Measurements from ENCODE around the gene FBXO2. TPM values are rescaled to one million over a fixed set of nuclear protein-coding genes. Genes with fewer than 3 reads are reported as not detected.
A peak's percentile ranks its signal among the peaks of the same experiment; 100 is the strongest.
"Not testable (repeated sequence)": the region's sequence is repeated elsewhere in the genome, so short reads cannot be mapped to it uniquely, and the experiment has no call there.

The FBXO2 gene
- total RNA-seq, 1 experiment from 2014 or later: not detected

GRCh38 chr1:11629184-11630016 is 24.8 kb downstream of the FBXO2 start:
- DNase-seq (ENCODE audit: low spot score): no peak

DNA sequence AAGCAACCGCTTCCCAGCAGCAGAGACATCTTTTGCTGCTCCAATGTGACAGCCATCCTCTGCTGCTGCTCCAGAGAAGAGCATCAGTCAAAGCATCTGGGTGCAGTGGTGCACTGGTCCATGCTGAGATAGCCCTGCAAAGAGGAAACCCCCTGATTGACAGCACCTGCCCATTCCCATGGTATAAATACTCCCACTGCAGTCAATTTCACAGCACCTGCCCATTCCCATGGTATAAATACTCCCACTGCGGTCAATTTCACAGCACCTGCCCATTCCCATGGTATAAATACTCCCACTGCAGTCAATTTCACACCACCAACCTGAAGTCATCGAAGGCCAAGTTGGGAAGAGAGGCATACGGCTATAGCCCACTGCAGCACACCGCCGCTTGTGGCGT is 25.5 kb downstream of the FBXO2 start:
- no peak for DNase-seq (ENCODE audit: low spot score)

GRCh38 chr1:11626551-11626950 is 27.7 kb downstream of the FBXO2 start:
- DNase-seq (ENCODE audit: low spot score): no peak

DNA sequence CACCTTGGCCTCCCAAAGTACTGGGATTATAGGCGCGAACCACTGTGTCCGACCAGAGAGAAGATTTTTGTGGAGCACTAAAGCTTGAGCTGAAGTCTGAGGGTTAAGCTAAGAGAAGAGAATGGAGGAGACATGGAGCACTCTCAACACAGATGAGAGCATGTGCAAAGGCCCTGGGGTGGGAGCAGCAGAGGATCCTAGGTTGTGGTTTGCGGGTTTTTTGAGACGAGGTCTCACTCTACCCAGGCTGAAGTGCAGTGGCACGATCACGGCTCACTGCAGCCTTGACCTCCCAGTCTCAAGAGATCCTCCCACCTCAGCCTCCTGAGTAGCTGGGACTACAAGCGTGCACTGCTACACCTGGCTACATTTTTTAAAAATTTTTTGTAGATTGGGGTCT is 30.5 kb downstream of the FBXO2 start:
- no peak for DNase-seq (ENCODE audit: low spot score)

DNA sequence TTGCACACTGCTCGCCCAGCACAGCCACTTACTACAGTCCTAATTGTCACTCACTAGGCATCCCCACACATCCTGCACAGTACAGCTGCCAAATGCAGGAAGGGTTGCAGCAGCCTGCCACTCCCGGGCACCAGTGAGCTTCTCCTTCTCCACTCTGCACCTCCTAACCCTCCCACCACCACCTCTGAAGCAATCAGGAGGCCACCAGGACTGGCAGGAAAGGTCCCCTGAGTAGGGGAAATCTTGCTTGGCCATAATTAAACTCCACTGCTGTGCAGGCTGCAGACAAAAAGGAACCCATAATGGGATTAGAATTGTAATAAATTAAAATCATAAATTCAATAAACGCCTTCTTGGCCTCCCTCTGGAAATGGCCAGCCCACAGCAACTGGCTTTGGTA is 31.8 kb downstream of the FBXO2 start:
- no peak for DNase-seq (ENCODE audit: low spot score)

GRCh38 chr1:11620924-11621323 is 33.3 kb downstream of the FBXO2 start:
- no peak for DNase-seq (ENCODE audit: low spot score)

GRCh38 chr1:11620405-11620804 is 33.8 kb downstream of the FBXO2 start:
- DNase-seq (ENCODE audit: low spot score): no peak

DNA sequence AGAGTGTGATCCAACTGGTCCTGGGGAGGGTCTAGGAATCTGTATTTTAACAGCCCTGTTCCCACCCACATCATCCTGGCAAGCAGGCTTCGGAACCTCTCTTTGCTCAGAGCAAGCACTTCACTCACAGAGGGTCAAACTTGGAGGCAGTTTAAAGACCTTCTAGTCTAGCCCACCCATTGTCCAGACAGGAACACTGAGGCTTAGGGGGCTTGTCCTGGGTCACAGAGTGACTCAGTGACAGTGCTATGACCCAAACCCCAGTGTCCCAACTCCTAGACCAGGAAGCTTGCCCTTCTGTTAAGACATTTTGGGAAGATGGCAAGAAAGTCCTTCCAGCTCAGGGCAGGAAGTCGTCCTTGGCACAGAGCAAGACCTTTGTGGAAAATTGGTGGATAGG is 36.5 kb downstream of the FBXO2 start:
- DNase-seq (ENCODE audit: low spot score): no peak

DNA sequence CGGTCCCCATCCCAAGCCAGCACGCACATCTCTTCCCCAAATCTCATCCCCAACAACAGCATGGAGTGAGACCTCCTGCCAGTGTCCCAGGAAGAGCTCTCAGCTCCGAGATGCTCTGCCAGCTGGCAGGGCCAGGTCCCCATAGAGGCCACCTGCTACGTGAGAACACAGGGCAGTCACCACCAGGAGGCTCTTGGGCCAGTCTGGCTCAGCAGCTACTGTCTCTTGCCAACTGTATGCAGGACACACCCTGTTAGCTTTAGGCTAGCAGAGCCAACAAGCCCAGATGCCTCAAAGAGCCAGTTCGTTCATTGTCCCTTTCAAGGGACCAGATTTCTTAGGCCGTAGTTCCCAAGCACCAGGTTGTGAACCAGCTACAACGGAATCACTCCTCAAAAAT is 36.9 kb downstream of the FBXO2 start:
- DNase-seq (ENCODE audit: low spot score): peak; percentile 11

DNA sequence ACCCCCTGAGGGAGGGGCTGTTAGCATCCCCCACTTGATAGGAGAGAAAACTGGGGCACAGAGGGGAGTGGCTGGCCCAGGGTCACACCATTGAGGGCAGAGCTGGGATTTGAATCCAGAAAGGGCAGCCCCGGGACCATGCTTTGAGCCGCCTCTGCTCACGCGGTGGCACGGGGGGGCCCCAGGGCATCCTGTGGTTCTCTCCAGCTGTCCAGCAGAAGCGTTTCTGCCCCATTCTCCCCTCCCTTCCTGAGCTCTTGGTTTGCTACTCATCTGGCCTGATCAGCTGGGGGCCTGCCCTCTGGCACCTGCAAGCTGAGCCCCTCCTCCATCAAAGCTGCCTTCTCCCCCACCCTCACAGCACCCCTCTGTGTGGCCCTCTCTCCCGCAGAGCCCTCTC is 37.5 kb downstream of the FBXO2 start:
- DNase-seq (ENCODE audit: low spot score): no peak

DNA sequence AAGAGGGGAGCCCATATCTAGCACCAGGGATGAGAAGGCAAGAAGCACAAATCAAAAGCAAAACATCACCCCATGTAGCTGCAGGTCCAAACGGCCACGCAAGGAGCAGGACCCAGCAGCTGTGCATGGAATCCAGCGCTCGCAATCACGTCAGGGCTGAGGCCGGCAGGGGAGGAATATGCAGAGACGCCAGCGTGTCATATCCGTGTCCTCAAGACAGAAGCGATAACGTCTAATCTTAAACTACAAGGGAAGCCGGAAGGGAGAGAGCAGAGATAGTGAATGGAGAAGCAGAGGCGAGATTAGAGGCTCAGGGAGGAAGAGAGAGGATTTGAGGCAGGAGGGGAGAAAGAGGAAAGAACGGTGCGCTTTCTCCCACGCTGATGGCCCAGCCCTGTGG is 39.1 kb downstream of the FBXO2 start:
- DNase-seq (ENCODE audit: low spot score): no peak

DNA sequence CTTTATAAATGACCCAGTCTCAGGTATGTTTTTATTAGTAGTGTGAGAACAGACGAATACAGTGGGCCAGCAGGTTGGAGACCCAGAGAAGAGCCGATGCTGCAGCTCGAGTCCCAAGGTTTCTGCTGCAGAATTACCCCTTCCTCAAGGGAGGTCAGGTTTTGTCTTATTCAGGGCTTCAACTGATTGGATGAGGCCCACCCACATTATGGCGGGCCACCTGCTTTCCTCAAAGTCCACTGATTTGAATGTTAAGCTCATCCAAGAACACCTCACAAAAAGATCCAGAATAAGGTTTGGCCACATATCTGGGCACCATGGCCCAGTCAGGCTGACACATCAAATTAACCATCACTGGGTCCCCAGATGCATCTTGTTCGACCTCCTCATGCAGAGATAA is 40.9 kb downstream of the FBXO2 start:
- no peak for DNase-seq (ENCODE audit: low spot score)

GRCh38 chr1:11611638-11612327 is 42.4 kb downstream of the FBXO2 start:
- no peak for DNase-seq (ENCODE audit: low spot score)

DNA sequence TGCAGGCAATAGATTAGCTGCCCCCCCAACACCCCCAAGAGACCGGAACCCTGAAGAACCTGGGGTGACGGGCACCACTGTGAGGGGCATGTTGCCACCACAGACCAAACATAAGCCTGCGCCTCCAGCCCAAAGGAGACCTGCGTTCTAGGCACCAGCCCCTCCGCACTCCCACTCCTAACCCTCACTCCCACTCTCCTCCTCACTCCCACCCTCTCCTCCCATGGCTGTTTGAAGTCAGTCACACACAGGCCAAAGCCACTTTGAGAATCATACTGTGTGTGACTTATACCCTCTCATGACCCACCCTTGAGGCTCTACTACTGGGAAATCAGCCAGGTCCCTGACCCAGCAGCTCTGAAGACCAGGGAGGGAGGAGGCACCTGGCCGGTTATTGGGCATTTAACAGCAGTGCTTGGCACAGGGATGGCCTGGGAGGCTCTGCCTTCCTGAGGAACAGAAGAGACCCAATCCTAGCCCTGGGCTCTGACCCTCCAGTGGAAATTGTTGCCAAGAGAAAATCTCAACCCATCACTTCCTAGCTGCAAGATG is 43.5 kb downstream of the FBXO2 start:
- DNase-seq (ENCODE audit: low spot score): no peak

DNA sequence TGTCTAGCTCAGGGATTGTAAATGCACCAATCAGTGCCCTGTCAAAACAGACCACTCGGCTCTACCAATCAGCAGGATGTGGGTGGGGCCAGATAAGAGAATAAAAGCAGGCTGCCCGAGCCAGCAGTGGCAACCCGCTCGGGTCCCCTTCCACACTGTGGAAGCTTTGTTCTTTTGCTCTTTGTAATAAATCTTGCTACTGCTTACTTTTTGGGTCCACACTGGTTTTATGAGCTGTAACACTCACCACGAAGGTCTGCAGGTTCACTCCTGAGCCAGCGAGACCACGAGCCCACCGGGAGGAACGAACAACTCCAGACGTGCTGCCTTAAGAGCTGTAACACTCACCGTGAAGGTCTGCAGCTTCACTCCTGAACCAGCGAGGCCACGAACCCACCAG is 44.9 kb downstream of the FBXO2 start:
- DNase-seq (ENCODE audit: low spot score): not testable (repeated sequence)

DNA sequence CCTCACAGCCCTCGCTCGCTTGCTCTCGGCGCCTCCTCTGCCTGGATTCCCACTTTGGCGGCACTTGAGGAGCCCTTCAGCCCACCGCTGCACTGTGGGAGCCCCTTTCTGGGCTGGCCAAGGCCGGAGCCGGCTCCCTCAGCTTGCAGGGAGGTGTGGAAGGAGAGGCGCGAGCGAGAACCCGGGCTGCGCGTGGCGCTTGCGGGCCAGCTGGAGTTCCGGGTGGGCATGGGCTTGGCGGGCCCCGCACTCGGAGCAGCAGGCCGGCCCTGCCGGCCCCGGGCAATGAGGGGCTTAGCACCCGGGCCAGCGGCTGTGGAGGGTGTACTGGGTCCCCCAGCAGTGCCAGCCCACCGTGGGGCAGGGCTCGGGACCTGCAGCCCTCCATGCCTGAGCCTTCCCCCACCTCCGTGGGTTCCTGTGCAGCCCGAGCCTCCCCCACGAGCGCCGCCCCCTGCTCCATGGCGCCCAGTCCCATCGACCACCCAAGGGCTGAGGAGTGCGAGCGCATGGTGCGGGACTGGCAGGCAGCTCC is 45.6 kb downstream of the FBXO2 start:
- DNase-seq (ENCODE audit: low spot score): not testable (repeated sequence)

DNA sequence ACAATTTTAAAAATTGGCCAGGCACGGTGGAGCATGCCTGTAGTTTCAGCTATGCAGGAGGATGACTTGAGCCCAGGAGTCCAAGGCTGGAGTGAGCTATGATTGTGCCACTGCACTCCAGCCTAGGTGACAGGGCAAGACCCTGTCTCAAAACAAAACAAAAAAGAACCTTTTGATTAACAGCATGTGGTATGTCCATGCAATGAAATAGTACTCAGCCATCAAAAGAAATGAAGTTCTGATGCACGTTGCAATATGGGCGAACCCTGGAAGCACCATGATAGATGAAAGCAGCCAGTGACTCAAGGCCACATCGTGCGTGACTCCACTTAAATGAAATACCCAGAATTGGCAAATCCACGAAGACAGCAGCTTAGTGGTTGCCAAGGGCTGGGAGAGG is 47.5 kb downstream of the FBXO2 start:
- DNase-seq (ENCODE audit: low spot score): no peak

DNA sequence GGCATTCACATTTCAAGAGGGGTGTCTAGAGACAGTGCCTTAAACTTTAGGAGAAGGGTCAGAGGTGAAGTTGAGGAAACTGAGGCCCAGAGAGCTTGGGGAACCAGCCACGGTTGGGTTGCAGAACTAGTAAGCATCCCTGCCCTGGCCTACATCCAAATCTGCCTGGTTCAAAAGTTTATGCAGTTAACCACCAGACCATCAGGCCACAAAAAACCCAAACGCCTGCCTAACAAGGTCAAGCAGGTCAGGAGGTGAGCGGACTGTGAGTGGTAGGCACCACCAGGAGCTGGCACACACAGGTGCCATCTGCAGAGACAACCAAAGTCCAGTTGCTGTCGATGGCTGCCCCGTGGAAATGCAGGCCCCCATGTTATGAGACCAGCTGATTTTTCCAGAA is 51.2 kb downstream of the FBXO2 start:
- DNase-seq (ENCODE audit: low spot score): no peak

DNA sequence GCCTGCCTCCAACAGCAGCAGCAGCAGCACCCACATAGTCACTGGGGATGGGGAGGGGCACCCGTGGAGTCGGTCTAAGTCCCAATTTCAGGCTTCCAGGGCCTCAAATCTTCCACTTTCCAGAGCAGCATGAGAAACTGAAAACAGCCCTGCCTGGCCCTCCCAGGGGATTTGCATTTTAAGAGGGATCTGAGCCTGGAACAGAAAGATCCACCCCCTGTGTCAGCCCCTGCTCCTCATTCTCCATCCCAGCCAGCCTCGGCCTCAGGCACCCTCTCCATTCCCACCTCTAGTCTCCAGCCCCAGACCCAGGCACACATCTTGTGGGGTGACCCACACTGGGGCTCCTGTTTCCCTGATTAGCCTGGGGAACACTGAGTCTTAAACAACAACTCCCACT is 51.8 kb downstream of the FBXO2 start:
- no peak for DNase-seq (ENCODE audit: low spot score)

GRCh38 chr1:11600836-11601235 is 53.4 kb downstream of the FBXO2 start:
- no peak for DNase-seq (ENCODE audit: low spot score)

- no peak for DNase-seq (ENCODE audit: low spot score)
Measured at GRCh38 chr1:11599891-11600576, 54.2 kb downstream of the FBXO2 start.

DNA sequence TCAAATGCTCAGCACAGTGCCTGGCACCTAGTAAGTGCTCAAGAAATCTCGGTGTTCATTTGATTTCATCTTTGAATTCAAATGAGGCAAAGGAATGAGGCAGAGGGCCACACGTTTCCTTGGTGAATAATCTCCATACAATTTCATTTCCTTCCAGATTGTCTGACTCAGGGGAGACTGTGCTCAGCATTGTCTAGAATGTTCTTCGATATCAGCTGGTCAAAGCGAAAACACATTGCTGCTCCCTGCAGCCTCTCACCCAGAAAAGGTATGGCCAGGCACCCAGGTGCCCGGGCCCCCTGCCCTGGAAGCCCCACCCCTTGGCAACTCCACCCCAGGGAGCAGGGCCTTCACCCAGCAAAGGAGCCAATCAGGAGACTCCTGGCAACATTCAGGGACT is 55.8 kb downstream of the FBXO2 start:
- no peak for DNase-seq (ENCODE audit: low spot score)

Measured in HT-29 (cell line).